Fibroblast of pulmonary artery (primary cell): ENCODE results near the gene ANKRD33.

Source experiments
- DNase-seq: peaks from one replicate; pipeline ENCODE4 v3.0.0-alpha.2; 2010; ENCODE audit warnings: low read depth
- H3K4me3 ChIP-seq: replicated peaks from 2 replicates; pipeline ENCODE4 v1.5.1; 2011; ENCODE audit warnings: low read depth, mild to moderate bottlenecking, control low read depth, low read length, moderate library complexity
- TF ChIP-seq, protein P1 (sequence below): IDR thresholded peaks from 2 replicates; pipeline ENCODE4 v1.5.1; 2011; ENCODE audit warnings: mild to moderate bottlenecking, control low read depth, low read length, inconsistent platforms; ENCODE audit errors: missing control alignments

ANKRD33 gene

DNA sequence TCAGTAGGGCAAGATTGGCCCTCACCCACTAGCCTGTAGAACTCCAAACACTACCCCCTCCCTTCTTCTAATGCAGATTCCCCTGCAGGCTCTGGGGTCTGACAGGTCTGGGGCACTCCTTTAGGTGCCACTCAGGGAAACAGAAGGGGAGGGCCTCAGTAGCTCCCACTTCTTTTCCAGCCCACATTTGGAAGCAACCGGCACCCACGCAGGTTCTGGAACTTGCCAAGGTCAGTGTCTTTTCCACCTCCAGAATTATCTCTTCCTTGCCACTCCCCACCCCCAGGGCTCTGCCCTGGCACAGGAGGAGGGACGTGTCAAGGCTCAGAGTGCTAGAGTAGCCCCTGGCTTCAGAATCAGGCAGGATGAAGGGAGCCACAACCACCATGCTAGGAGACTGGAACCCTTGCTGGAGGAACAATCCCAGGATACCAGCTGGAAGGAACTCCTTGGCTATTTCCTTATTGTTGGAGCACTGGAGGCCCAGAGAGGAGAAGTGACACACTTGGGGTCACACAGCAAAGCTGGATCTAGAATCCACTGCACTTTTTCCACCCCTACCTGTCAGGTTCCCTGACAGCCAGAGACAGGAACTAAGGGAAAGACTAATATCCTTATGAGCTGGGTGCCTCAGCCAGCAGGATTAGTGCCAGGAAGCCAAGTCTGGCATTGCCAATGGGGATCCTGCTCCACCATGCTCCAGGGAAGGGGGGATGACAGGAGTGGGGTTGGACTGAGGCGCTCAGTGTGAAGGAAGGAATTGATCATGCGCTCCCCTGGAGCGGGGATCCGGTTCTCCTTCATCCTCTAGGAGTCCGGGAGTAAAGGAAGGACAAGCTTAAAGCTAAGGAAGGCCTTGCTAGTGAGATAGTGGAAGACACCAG lies 37.6 kb upstream of the ANKRD33 start:
- DNase-seq = no peak
- TF ChIP-seq, protein P1, sequence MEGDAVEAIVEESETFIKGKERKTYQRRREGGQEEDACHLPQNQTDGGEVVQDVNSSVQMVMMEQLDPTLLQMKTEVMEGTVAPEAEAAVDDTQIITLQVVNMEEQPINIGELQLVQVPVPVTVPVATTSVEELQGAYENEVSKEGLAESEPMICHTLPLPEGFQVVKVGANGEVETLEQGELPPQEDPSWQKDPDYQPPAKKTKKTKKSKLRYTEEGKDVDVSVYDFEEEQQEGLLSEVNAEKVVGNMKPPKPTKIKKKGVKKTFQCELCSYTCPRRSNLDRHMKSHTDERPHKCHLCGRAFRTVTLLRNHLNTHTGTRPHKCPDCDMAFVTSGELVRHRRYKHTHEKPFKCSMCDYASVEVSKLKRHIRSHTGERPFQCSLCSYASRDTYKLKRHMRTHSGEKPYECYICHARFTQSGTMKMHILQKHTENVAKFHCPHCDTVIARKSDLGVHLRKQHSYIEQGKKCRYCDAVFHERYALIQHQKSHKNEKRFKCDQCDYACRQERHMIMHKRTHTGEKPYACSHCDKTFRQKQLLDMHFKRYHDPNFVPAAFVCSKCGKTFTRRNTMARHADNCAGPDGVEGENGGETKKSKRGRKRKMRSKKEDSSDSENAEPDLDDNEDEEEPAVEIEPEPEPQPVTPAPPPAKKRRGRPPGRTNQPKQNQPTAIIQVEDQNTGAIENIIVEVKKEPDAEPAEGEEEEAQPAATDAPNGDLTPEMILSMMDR = no peak
- H3K4me3 ChIP-seq = no peak overlapping the region

- H3K4me3 ChIP-seq = no peak overlapping the region
- TF ChIP-seq, protein P1 = no peak
- DNase-seq = no peak
Observed at GRCh38 chr12:51850965-51851299, 37.0 kb upstream of the ANKRD33 start.

- TF ChIP-seq, protein P1 = no peak
- no peak for DNase-seq
- no peak overlapping the region for H3K4me3 ChIP-seq
Observed at GRCh38 chr12:51851413-51852124, 36.3 kb upstream of the ANKRD33 start.

- no peak for DNase-seq
- H3K4me3 ChIP-seq = no peak overlapping the region
- TF ChIP-seq, protein P1 = no peak
Observed at GRCh38 chr12:51852404-51853137, 35.3 kb upstream of the ANKRD33 start.

GRCh38 chr12:51855586-51856428 lies 32.1 kb upstream of the ANKRD33 start:
- H3K4me3 ChIP-seq = peak overlapping the region; percentile 34
- TF ChIP-seq, protein P1 = no peak
- DNase-seq = peak; percentile 35

DNA sequence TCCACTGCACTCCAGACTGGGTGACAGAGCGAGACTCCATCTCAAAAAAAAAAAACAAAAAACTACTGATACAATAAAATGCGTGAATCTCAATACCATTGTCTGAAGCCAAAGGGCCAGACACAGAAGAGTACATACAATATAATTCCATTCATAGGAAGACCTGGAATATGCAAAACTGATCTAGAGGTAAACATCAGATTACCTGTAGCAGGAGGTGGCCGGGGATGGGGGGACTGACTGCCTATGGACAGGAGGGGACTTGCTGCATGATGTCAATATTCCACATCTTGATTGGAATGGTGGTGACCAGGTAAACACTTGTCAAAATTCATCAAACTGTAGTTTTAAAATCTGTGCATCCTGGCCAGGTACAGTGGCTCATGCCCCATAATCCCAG lies 26.9 kb upstream of the ANKRD33 start:
- TF ChIP-seq, protein P1 = no peak
- H3K4me3 ChIP-seq = no peak overlapping the region
- DNase-seq = no peak
